Uterus (tissue), 4 donors: ENCODE results near the gene PRELP. TPM values are rescaled to one million over a fixed set of nuclear protein-coding genes. Genes with fewer than 3 reads are reported as not detected.
"Not testable (repeated sequence)": the region's sequence is repeated elsewhere in the genome, so short reads cannot be mapped to it uniquely, and the experiment has no call there.

Source experiments
- DNase-seq, 2 donors: peaks; one replicate each; pipeline ENCODE4 v3.0.0-alpha.2; 2019 to 2020
- H3K27ac ChIP-seq, 2 donors: fragments of 200-600 bp; sonication (generic); 1 replicate in 1 of 2; 2 replicates in 1 of 2; pipeline ENCODE4 v1.5.1; 2016 to 2018
- H3K27me3 ChIP-seq, 2 donors: fragments of 200-600 bp; sonication (generic); one replicate each; pipeline ENCODE4 v1.5.1; 2018 to 2019; ENCODE audit warnings: control low read depth in 1 of 2
- H3K36me3 ChIP-seq, 2 donors: fragments of 200-600 bp; sonication (generic); one replicate each; pipeline ENCODE4 v1.5.1; 2019; ENCODE audit warnings: control low read depth in 1 of 2
- H3K4me1 ChIP-seq, 2 donors: fragments of 200-600 bp; sonication (generic); one replicate each; pipeline ENCODE4 v1.5.1; 2018 to 2019; ENCODE audit warnings: control low read depth in 1 of 2
- H3K4me3 ChIP-seq, 2 donors: fragments of 200-600 bp; sonication (generic); 1 replicate in 1 of 2; 2 replicates in 1 of 2; pipeline ENCODE4 v1.5.1; 2018 to 2019; ENCODE audit warnings: mild to moderate bottlenecking in 1 of 2
- H3K9me3 ChIP-seq, 2 donors: fragments of 200-600 bp; sonication (generic); one replicate each; pipeline ENCODE4 v1.5.1; 2019; ENCODE audit warnings: control low read depth in 1 of 2
- POLR2A ChIP-seq, 2 donors: fragments of 450-650 bp; IDR thresholded peaks; one replicate each; pipeline ENCODE4 v1.6.1; 2016; ENCODE audit warnings: antibody characterized with exemption in 2 of 2, mild to moderate bottlenecking in 1 of 2, moderate library complexity in 1 of 2
- intact Hi-C: fragments of 100-400 bp; cut with DNase I; formaldehyde crosslinking; loops from one replicate; pipeline ENCODE4 v1.15.1; 2023; ENCODE audit warnings: low total_unique reads
- total RNA-seq, 4 donors: library from RNA; depleted of rRNA in 3 of 4; stranded (reverse); fragments of >200 nt in 3 of 4; gene quantifications; one replicate each; pipeline versions ENCODE4 v1.1.0 to v1.2.4, GENCODE V29; 2014 to 2023
- TF ChIP-seq, protein P1 (sequence below), 4 experiments: fragments of 200-600 bp in 2 of 4; fragments of 450-650 bp in 2 of 4; sonication (generic) in 2 of 4; IDR thresholded peaks; one replicate each; pipeline ENCODE4 v1.5.1; 2016 to 2019; ENCODE audit warnings: antibody characterized with exemption in 4 of 4, mild to moderate bottlenecking in 2 of 4, moderate library complexity in 1 of 4
- donor health status: DM: yes; HTN: yes; CAD: no.

PRELP gene
- total RNA-seq, 4 donors from 2014 or later, result 6.2 to 117 (median 56.6) TPM

- peaks cover 14 to 22% of the 10 kb centered on the region in 2 donors for H3K4me1 ChIP-seq
- H3K27me3 ChIP-seq, result no peaks in the 10 kb centered on the region
- TF ChIP-seq, protein P1, sequence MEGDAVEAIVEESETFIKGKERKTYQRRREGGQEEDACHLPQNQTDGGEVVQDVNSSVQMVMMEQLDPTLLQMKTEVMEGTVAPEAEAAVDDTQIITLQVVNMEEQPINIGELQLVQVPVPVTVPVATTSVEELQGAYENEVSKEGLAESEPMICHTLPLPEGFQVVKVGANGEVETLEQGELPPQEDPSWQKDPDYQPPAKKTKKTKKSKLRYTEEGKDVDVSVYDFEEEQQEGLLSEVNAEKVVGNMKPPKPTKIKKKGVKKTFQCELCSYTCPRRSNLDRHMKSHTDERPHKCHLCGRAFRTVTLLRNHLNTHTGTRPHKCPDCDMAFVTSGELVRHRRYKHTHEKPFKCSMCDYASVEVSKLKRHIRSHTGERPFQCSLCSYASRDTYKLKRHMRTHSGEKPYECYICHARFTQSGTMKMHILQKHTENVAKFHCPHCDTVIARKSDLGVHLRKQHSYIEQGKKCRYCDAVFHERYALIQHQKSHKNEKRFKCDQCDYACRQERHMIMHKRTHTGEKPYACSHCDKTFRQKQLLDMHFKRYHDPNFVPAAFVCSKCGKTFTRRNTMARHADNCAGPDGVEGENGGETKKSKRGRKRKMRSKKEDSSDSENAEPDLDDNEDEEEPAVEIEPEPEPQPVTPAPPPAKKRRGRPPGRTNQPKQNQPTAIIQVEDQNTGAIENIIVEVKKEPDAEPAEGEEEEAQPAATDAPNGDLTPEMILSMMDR (IDR thresholded peaks at IDR 0.05), result no peak
- no peak for TF ChIP-seq POLR2A (IDR thresholded peaks at IDR 0.05)
- H3K9me3 ChIP-seq, result no peaks in the 10 kb centered on the region
- H3K27ac ChIP-seq, result peak overlapping the region; percentile 88 to 89
- H3K36me3 ChIP-seq, result no peaks in the 10 kb centered on the region
- no peak overlapping the region for H3K4me3 ChIP-seq
- intact Hi-C loops, result loop anchor here (5.0 kb wide), 1 partner anchor 44 kb away; no protein-coding TSS in a partner anchor
- peak in 1 of 2 donors; percentile 54 for DNase-seq
Observed at GRCh38 chr1:203442821-203443220, 32.8 kb upstream of the PRELP start.

DNA sequence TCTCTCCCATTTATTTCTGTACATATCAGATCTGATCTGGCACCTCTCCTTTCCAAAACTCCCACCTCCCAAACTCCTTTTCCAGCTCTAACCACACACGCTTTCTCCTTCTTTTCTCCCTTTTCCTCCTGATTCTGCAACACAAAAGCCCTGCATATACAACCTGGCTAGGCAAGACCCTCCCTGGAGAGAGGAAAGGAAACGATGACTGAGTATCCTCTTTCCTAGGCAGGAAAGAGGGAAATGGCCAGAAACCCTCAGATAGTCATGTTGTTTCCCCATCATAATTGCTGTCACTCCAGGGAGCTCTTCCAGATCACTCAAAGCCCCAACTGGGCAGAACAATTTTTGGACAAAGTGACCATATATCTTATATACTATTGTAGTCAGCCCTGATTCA is 32.3 kb upstream of the PRELP start:
- H3K36me3 ChIP-seq, result no peaks in the 10 kb centered on the region
- H3K27me3 ChIP-seq, result no peaks in the 10 kb centered on the region
- no peaks in the 10 kb centered on the region for H3K9me3 ChIP-seq
- DNase-seq, result no peak
- H3K27ac ChIP-seq, result peak overlapping the region; percentile 88 to 89
- TF ChIP-seq, protein P1 (IDR thresholded peaks at IDR 0.05), result no peak
- no peak for TF ChIP-seq POLR2A (IDR thresholded peaks at IDR 0.05)
- intact Hi-C loops, result loop anchor here (5.0 kb wide), 1 partner anchor 44 kb away; no protein-coding TSS in a partner anchor
- peaks cover 14 to 22% of the 10 kb centered on the region in 2 donors for H3K4me1 ChIP-seq
- no peak overlapping the region for H3K4me3 ChIP-seq

GRCh38 chr1:203444171-203444576 is 31.4 kb upstream of the PRELP start:
- Histone ChIP-seq H3K27me3 (no peaks in the 10 kb centered on the region), H3K36me3 (no peaks in the 10 kb centered on the region), H3K27ac (no peak overlapping the region), H3K9me3 (no peaks in the 10 kb centered on the region), H3K4me1 (peaks cover 14 to 18% of the 10 kb centered on the region in 2 donors), H3K4me3 (no peak overlapping the region)
- TF ChIP-seq POLR2A (IDR thresholded peaks at IDR 0.05), result no peak
- TF ChIP-seq, protein P1 (IDR thresholded peaks at IDR 0.05), result no peak
- no peak for DNase-seq
- intact Hi-C loops, result loop anchor here (5.0 kb wide), 1 partner anchor 43 kb away; no protein-coding TSS in a partner anchor

DNA sequence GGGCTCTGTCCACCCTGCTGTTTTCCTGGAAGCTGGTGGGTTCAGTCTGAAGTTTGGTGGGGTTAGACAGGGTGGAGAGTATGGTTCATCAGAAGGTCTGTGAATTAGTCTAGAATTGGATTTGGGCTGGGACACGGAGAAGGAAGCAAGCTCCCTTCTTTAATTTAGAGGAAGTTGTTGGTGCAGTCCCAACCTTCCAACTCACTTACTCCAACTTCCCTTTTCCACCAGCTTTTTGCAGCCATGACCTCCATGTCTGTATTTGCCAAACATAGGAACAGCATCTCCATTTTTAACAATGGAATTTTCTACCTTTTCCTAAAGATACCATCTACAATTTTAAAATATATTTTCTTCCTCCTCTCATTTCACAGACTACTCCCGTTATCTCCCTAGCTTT is 28.5 kb upstream of the PRELP start:
- no peak for DNase-seq
- Histone ChIP-seq H3K27ac (peak overlapping the region; percentile 81 to 84), H3K4me1 (peaks cover 0 to 4% of the 10 kb centered on the region in 2 donors), H3K27me3 (no peaks in the 10 kb centered on the region), H3K4me3 (no peak overlapping the region), H3K36me3 (no peaks in the 10 kb centered on the region), H3K9me3 (no peaks in the 10 kb centered on the region)
- TF ChIP-seq, protein P1 (IDR thresholded peaks at IDR 0.05), result no peak
- no peak for TF ChIP-seq POLR2A (IDR thresholded peaks at IDR 0.05)
- intact Hi-C loops, result no loop called here

DNA sequence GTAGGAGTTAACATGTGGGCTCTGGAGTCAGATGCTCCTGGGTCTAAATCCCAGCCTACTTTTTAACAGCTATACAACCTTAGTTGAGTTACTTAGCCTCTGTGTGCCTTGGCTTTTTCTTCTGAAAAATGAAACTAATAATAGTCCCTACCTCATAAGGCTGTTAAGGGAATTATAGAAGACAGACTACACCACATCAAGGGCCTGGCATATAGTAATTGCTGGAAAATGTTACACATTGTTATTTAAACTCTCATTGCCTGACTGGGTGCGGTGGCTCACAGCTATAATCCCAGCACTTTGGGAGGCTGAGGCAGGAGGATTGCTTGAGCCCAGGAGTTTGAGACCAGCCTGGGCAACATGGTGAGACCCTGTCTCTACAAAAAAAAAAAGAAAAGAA is 28.0 kb upstream of the PRELP start:
- peak overlapping the region; percentile 81 to 84 for H3K27ac ChIP-seq
- intact Hi-C loops, H3K4me1 ChIP-seq, H3K27me3 ChIP-seq, DNase-seq, H3K4me3 ChIP-seq, H3K36me3 ChIP-seq, H3K9me3 ChIP-seq: not testable (repeated sequence)
